Lung (tissue), 12 donors: ENCODE results near the gene SULT1A2. TPM values are rescaled to one million over a fixed set of nuclear protein-coding genes. Genes with fewer than 3 reads are reported as not detected.
"Not testable (repeated sequence)": the region's sequence is repeated elsewhere in the genome, so short reads cannot be mapped to it uniquely, and the experiment has no call there.

Source experiments
- ATAC-seq: fragments of 200-7000 bp; cut with Tn5 transposase; one replicate; pipeline ENCODE4 v1.9.1; 2020; ENCODE audit warnings: moderate number of reproducible peaks; ENCODE audit not compliant: insufficient read depth, low FRiP score
- DNase-seq, 3 donors: peaks; one replicate each; pipeline ENCODE4 v3.0.0-alpha.2; 2013 to 2017
- H3K27ac ChIP-seq, 2 donors: one replicate each; pipeline ENCODE4 v1.5.1; 2013; ENCODE audit warnings: mild to moderate bottlenecking in 2 of 2, moderate library complexity in 2 of 2, control low read depth in 1 of 2, inconsistent platforms in 1 of 2, low read depth in 1 of 2, low read length in 1 of 2
- H3K27me3 ChIP-seq, 3 donors: one replicate each; pipeline ENCODE4 v1.5.1; 2013; ENCODE audit warnings: low read length in 2 of 3; ENCODE audit not compliant: control insufficient read depth in 3 of 3, insufficient read depth in 3 of 3
- H3K36me3 ChIP-seq, 4 donors: one replicate each; pipeline ENCODE4 v1.5.1; 2013; ENCODE audit warnings: low read length in 4 of 4, mild to moderate bottlenecking in 1 of 4, moderate library complexity in 1 of 4; ENCODE audit not compliant: control insufficient read depth in 4 of 4, insufficient read depth in 4 of 4
- H3K4me1 ChIP-seq, 5 donors: one replicate each; pipeline ENCODE4 v1.5.1; 2013; ENCODE audit warnings: low read length in 5 of 5, mild to moderate bottlenecking in 2 of 5, moderate library complexity in 1 of 5; ENCODE audit not compliant: control insufficient read depth in 5 of 5, insufficient read depth in 5 of 5
- H3K4me3 ChIP-seq: one replicate; pipeline ENCODE4 v1.5.1; 2013; ENCODE audit warnings: mild to moderate bottlenecking, control low read depth, moderate library complexity
- H3K9ac ChIP-seq, 2 donors: one replicate each; pipeline ENCODE4 v1.5.1; 2013; ENCODE audit warnings: low read length in 2 of 2, control low read depth in 1 of 2; ENCODE audit not compliant: insufficient read depth in 1 of 2
- H3K9me3 ChIP-seq, 4 donors: one replicate each; pipeline ENCODE4 v1.5.1; 2013; ENCODE audit warnings: low read length in 3 of 4, mild to moderate bottlenecking in 1 of 4, moderate library complexity in 1 of 4; ENCODE audit not compliant: control insufficient read depth in 4 of 4, insufficient read depth in 3 of 4
- WGBS, 2 donors: extraction: QIAGEN DNeasy Blood & Tissue Kit; methylation state at CpG; one replicate each; pipeline ENCODE4 v1.1.7; 2013; 5-methylcytosine and 5-hydroxymethylcytosine counted together
- polyA plus RNA-seq, 2 donors: library from polyadenylated mRNA; stranded (reverse); fragments of 200-250 nt; gene quantifications; one replicate each; pipeline ENCODE4 v1.2.1, GENCODE V29; 2013
- total RNA-seq, 2 donors: library from RNA; depleted of rRNA in 1 of 2; stranded (reverse); fragments of >200 nt in 1 of 2; gene quantifications; one replicate each; pipeline ENCODE4 v1.2.1, GENCODE V29; 2014 to 2021
- TF ChIP-seq, protein P1 (sequence below): IDR thresholded peaks from 2 replicates; pipeline ENCODE4 v1.5.1; 2012; ENCODE audit warnings: mild to moderate bottlenecking; ENCODE audit errors: control extremely low read depth, extremely low read depth
- donor health status: control.
- donor health status: control.
- donor health status: Bipolar disorder and iron deficiency.
- donor health status: healthy.
- donor health status: DM: yes; HTN: yes; CAD: no.

SULT1A2 gene
- total and polyA plus RNA-seq, 4 donors = 3.7 to 14.2 (median 6.1) TPM

DNA sequence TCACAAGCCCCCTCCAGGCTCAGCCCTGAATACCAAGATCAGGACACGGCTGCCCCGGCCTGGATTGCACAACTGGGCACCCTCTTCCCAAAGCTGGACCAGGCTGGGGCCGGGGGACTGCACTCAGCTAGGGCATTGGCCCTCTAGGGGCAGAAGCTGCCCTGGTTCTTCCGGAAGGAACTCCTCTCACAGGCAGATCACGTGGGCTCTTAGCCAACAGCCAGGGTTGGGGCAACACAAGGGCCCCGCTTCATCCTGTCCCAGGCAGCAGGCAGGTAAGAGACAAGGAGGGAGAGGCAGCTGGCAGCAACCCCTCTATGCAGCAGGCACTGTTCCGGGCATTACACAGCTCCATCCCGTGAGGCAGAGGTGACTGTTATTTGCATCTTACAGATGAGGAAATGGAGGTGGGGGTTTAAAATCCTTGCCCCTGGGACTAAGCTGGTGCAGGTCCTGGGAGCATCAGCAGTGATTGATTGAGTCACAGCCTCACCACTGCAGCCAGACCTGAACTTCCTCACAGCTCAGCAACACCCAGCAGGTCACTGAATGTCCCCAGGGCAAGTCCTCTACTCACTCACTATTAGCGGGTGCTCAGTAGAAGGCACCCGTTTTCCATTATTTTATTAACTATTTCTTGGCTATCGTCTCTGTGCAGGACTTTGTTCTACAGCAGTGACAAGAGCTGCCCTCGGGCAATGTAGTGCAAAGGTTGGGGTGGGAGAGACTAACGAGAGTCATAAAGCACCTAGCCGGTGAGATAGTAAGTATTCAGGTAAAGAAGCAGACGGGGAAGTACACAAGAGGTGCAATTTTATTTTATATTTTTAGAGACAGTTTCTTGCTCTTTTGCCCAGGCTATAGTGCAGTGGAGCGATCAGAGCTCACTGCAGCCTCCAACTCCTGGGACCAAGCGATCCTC, 15.8 kb upstream of the SULT1A2 start:
- not testable (repeated sequence) for H3K36me3 ChIP-seq, H3K27me3 ChIP-seq, H3K9me3 ChIP-seq, H3K4me3 ChIP-seq, DNase-seq, H3K27ac ChIP-seq, H3K9ac ChIP-seq
- WGBS, 2 donors = no CpG with 5 or more reads among the region's 17 CpGs
- ATAC-seq = peak; percentile 44
- H3K4me1 ChIP-seq = peaks cover 0 to 24% (median 10%) of the 10 kb centered on the region in 5 donors

- ATAC-seq (no peak), DNase-seq (no peak)
- peaks cover 0 to 8% (median 0%) of the 10 kb centered on the region in 4 donors for H3K36me3 ChIP-seq
- no peak overlapping the region for H3K4me3 ChIP-seq
- WGBS, 2 donors = 67 to 70% methylated on average over 10 of the region's 10 CpGs
- no peaks in the 10 kb centered on the region for H3K9me3 ChIP-seq
- H3K27me3 ChIP-seq = no peaks in the 10 kb centered on the region
- H3K9ac ChIP-seq = no peak overlapping the region
- TF ChIP-seq, protein P1, sequence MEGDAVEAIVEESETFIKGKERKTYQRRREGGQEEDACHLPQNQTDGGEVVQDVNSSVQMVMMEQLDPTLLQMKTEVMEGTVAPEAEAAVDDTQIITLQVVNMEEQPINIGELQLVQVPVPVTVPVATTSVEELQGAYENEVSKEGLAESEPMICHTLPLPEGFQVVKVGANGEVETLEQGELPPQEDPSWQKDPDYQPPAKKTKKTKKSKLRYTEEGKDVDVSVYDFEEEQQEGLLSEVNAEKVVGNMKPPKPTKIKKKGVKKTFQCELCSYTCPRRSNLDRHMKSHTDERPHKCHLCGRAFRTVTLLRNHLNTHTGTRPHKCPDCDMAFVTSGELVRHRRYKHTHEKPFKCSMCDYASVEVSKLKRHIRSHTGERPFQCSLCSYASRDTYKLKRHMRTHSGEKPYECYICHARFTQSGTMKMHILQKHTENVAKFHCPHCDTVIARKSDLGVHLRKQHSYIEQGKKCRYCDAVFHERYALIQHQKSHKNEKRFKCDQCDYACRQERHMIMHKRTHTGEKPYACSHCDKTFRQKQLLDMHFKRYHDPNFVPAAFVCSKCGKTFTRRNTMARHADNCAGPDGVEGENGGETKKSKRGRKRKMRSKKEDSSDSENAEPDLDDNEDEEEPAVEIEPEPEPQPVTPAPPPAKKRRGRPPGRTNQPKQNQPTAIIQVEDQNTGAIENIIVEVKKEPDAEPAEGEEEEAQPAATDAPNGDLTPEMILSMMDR = no peak
- H3K4me1 ChIP-seq = peaks cover 0 to 24% (median 10%) of the 10 kb centered on the region in 5 donors
- H3K27ac ChIP-seq = peak overlapping the region in 1 of 2 donors; percentile 87
Observed at GRCh38 chr16:28610595-28611191, 13.8 kb upstream of the SULT1A2 start.

DNA sequence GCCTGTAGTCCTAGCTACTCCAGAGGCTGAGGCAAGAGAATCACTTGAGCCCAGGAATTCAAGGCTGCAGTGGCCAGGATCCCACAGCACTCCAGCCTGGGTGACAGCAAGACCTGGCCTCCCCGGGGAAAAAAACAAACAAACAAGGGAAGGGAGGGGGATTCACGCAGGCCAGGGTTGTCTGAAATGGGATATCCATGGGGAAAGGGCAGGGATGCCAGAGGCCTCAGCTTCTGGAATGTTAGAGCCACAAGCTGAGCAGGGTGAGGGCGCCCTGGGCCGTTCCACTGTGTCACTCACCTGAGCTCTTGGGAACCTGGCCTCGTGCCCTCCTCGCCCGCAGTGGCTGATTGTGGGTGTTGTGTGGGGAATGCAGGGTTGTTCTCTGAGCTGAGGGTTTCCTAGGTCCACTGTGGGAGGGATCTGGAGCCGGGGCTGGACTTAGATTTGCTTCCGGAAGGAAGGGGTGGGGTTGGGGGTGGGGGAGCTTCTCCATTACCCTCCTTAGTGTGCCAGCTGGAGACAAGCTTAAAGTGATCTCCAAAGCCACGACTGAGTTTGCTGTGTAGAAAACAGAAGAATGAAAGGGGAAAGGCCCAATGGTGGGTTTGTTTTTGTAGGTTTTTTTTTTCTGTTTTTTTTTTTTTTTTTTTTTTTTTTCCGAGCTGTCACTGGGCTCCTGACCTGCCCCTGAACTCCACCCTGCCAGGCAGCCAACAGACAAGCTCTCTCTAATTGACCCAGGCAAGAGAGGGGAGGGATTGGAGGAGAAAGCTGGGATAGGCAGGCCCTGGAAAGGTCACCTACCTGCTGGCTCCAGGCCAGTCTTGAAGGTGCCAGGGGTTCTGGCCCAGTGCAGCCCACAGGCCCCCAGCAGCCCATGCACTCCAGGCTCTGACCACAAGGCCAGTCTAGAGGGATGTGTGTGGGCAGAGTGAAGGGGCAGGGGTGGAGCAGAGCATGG, 13.1 kb upstream of the SULT1A2 start, which contains the start of gene SULT1A1:
Gene SULT1A1 (minus strand): TSS at position 414 of the 964 bp plus-strand sequence. CDS start 1,189 bp downstream, outside the sequence.
- no peak within 1 kb of the TSS for H3K9ac ChIP-seq
- H3K9me3 ChIP-seq = no peaks in the 10 kb centered on the region
- H3K27me3 ChIP-seq = no peaks in the 10 kb centered on the region
- 18 to 30% methylated on average over 11 of the region's 11 CpGs for WGBS, 2 donors
- peak within 1 kb of the TSS in 1 of 2 donors; percentile 87 for H3K27ac ChIP-seq
- TF ChIP-seq, protein P1 = no peak
- DNase-seq (peak; percentile 65 to 81 (median 80)), ATAC-seq (peak; percentile 75)
- H3K4me1 ChIP-seq = peaks cover 0 to 24% (median 10%) of the 10 kb centered on the region in 5 donors
- H3K4me3 ChIP-seq = peak within 1 kb of the TSS; percentile 39
- peaks cover 0 to 8% (median 0%) of the 10 kb centered on the region in 4 donors for H3K36me3 ChIP-seq

DNA sequence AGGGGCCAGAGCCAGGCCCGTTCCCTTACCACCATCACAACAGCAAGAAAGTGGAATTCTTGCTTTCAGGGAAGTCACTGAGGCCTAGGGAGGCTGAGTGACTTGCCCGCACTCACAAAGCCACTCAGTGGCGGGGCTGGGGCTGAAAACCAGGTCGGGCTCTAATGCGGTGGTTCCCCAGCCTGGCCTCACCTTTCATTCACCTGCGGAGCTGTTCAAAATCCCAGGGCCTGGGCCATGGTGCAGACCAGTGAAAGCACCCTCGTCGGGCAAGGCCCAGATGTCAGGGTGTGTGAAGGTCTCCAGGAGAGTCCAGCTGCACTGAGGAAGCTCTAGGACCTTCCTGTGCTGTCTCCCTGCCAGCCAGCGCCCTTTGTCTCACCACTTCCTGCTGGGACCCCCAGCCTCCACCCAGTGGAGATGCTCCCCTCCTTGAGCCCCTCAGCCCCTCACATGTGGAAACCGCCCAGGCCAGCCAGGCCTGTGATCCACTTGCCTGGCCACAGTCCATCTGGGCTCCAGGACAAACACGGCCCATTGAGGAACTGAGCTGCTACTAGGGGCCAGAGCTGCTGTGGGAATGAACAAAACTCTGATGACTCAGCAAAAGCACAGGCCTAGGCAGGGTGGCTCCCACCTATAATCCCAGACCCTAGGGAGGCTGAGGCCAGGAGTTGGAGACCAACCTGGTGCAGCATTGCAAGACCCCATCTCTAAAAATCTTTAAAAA, 12.2 kb upstream of the SULT1A2 start:
- H3K27me3 ChIP-seq, H3K9ac ChIP-seq, H3K9me3 ChIP-seq: not testable (repeated sequence)
- WGBS, 2 donors = 48 to 66% methylated on average over 10 to 11 of the region's 11 CpGs
- DNase-seq (peak in 2 of 3 donors; percentile 19 to 20), ATAC-seq (peak; percentile 10)
- Histone ChIP-seq H3K4me3 (peak overlapping the region; percentile 39), H3K4me1 (peaks cover 0 to 24% (median 10%) of the 10 kb centered on the region in 5 donors), H3K27ac (peak overlapping the region in 1 of 2 donors; percentile 86), H3K36me3 (peaks cover 0 to 12% (median 0%) of the 10 kb centered on the region in 4 donors)

DNA sequence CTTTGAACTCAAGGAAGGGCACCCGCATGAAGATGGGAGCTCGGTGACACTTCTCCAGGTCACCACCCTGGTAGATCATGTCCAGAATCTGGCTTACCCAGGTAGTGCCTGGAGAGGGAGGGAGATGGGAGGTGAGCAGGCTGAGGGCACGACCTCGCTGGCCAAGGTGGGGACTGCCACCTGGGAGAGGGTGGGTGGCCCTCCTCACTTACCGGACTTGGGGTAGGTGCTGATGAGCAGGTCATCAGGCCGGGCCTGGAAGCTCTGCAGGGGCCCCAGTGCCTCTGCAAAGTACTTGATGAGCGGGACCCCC, 11.6 kb upstream of the SULT1A2 start:
- H3K4me1 ChIP-seq = peaks cover 0 to 24% (median 10%) of the 10 kb centered on the region in 5 donors
- peak overlapping the region in 1 of 2 donors; percentile 4 for H3K27ac ChIP-seq
- H3K4me3 ChIP-seq, H3K27me3 ChIP-seq, ATAC-seq, H3K9me3 ChIP-seq, DNase-seq, H3K9ac ChIP-seq: not testable (repeated sequence)
- 96 to 97% methylated on average over 5 of the region's 7 CpGs for WGBS, 2 donors
- peaks cover 0 to 16% (median 0%) of the 10 kb centered on the region in 4 donors for H3K36me3 ChIP-seq
